Neutrophil (primary cell): ENCODE data around the gene USP47.
A peak's percentile ranks its signal among the peaks of the same experiment; 100 is the strongest.

Experiments
- H3K27ac ChIP-seq: fragments of 200-600 bp; sonication (generic); 2 replicates; pipeline ENCODE4 v1.5.1; 2016; ENCODE audit warnings: mild to moderate bottlenecking, moderate library complexity
- H3K27me3 ChIP-seq: fragments of 200-600 bp; sonication (generic); 2 replicates; pipeline ENCODE4 v1.6.0; 2016; ENCODE audit warnings: mild to moderate bottlenecking
- H3K36me3 ChIP-seq: fragments of 200-600 bp; sonication (generic); 2 replicates; pipeline ENCODE4 v1.5.1; 2017
- H3K4me1 ChIP-seq, 2 experiments: fragments of 200-600 bp in 1 of 2; sonication (generic) in 1 of 2; 1 replicate in 1 of 2; 2 replicates in 1 of 2; pipeline versions ENCODE4 v1.5.1 to v1.6.1; 2013 to 2016; ENCODE audit warnings: low read depth in 1 of 2, low read length in 1 of 2, mild to moderate bottlenecking in 1 of 2, moderate library complexity in 1 of 2; ENCODE audit not compliant: control insufficient read depth in 1 of 2, insufficient read depth in 1 of 2
- H3K4me3 ChIP-seq, 2 experiments: fragments of 200-600 bp in 1 of 2; sonication (generic) in 1 of 2; 1 replicate in 1 of 2; 2 replicates in 1 of 2; pipeline ENCODE4 v1.5.1; 2013 to 2016; ENCODE audit warnings: low read depth in 1 of 2, low read length in 1 of 2, mild to moderate bottlenecking in 1 of 2, moderate library complexity in 1 of 2
- H3K9me3 ChIP-seq: fragments of 200-600 bp; sonication (generic); 2 replicates; pipeline ENCODE4 v1.5.1; 2016
- CTCF ChIP-seq: fragments of 200-600 bp; sonication (generic); IDR thresholded peaks from 2 replicates; pipeline ENCODE4 v1.5.1; 2016; ENCODE audit warnings: antibody characterized with exemption

Gene USP47

GRCh38 chr11:11841723-11842420, at the start of gene USP47:
TSS of gene USP47 (plus strand) at chr11:11841972. CDS start at chr11:11842186, 214 bp downstream.
- H3K4me1 ChIP-seq, result peaks cover 27 to 29% of the 10 kb centered on the region in 2 experiments
- H3K27ac ChIP-seq, result peak within 1 kb of the TSS; percentile 93
- H3K9me3 ChIP-seq, result no peaks in the 10 kb centered on the region
- H3K36me3 ChIP-seq, result no peaks in the 10 kb centered on the region
- peak within 1 kb of the TSS; percentile 84 to 91 for H3K4me3 ChIP-seq
- TF ChIP-seq CTCF, result peak; percentile 40
- no peaks in the 10 kb centered on the region for H3K27me3 ChIP-seq

- H3K9me3 ChIP-seq, result no peaks in the 10 kb centered on the region
- H3K27me3 ChIP-seq, result peaks cover 77% of the 10 kb centered on the region
- H3K4me3 ChIP-seq, result no peak overlapping the region
- H3K27ac ChIP-seq, result no peak overlapping the region
- H3K4me1 ChIP-seq, result no peaks in the 10 kb centered on the region
- H3K36me3 ChIP-seq, result no peaks in the 10 kb centered on the region
- no peak for TF ChIP-seq CTCF
Measured at GRCh38 chr11:11793073-11793472, 48.7 kb upstream of the USP47 start.

- Histone ChIP-seq H3K4me3 (no peak overlapping the region), H3K4me1 (no peaks in the 10 kb centered on the region), H3K27me3 (peaks cover 51% of the 10 kb centered on the region), H3K36me3 (no peaks in the 10 kb centered on the region), H3K27ac (no peak overlapping the region), H3K9me3 (no peaks in the 10 kb centered on the region)
- peak; percentile 40 for TF ChIP-seq CTCF
Measured at GRCh38 chr11:11798586-11799438, 43.0 kb upstream of the USP47 start.

- TF ChIP-seq CTCF, result no peak
- Histone ChIP-seq H3K9me3 (no peaks in the 10 kb centered on the region), H3K4me1 (no peaks in the 10 kb centered on the region), H3K27me3 (peaks cover 51% of the 10 kb centered on the region), H3K36me3 (no peaks in the 10 kb centered on the region), H3K27ac (no peak overlapping the region), H3K4me3 (no peak overlapping the region)
Measured at GRCh38 chr11:11805228-11805627, 36.5 kb upstream of the USP47 start.

GRCh38 chr11:11806074-11806473, 35.7 kb upstream of the USP47 start:
- no peak overlapping the region for H3K4me3 ChIP-seq
- H3K4me1 ChIP-seq, result no peaks in the 10 kb centered on the region
- H3K36me3 ChIP-seq, result no peaks in the 10 kb centered on the region
- peaks cover 42% of the 10 kb centered on the region for H3K27me3 ChIP-seq
- H3K27ac ChIP-seq, result no peak overlapping the region
- H3K9me3 ChIP-seq, result no peaks in the 10 kb centered on the region
- TF ChIP-seq CTCF, result no peak
